ENCODE data around the gene NPLOC4. TPM values are rescaled to one million over a fixed set of nuclear protein-coding genes. Genes with fewer than 3 reads are reported as not detected.

The NPLOC4 gene
- total and polyA plus RNA-seq, 2 donors (not counting 1 experiment from before 2014, with no cell fraction given): 70.2 to 101 TPM

- WGBS (ENCODE audit: insufficient coverage): under 1% methylated on average over 82 of the region's 85 CpGs
- H3K27ac Mint-ChIP-seq: peak within 1 kb of the TSS; percentile 93
Measured at GRCh38 chr17:81552244-81553017, 84.5 kb downstream of the NPLOC4 start, which contains the start of gene FAAP100. Gene FAAP100, minus strand, starts transcription at chr17:81552353. Its CDS starts 23 bp downstream, at chr17:81552330.

More at GRCh38 chr17:81552244-81553017, 84.5 kb downstream of the NPLOC4 start, which contains the start of gene FAAP100:
- H3K4me2 ChIP-seq (replicated peaks; ENCODE audit: low read depth, low read length, poor library complexity, severe bottlenecking): peak within 1 kb of the TSS; percentile 97
- H3K79me2 ChIP-seq (ENCODE audit: control insufficient read depth, insufficient read depth, low read length): peaks cover 43% of the 10 kb centered on the region
- no peak for TF ChIP-seq CTCF (IDR thresholded peaks at IDR 0.05)
- TF ChIP-seq EZH2 (IDR thresholded peaks at IDR 0.05; ENCODE audit: borderline replicate concordance, insufficient read depth, low read depth, low read length, poor library complexity, severe bottlenecking): no peak
- intact Hi-C loops (cut with micrococcal nuclease): loop anchor here (1.0 to 5.0 kb wide), 8 partner anchors 9 to 329 kb away; partner anchors contain the start of genes CCDC137 and OXLD1
- Mint-ChIP-seq H3K4me1 (peaks cover 31% of the 10 kb centered on the region), H3K4me3 (peak within 1 kb of the TSS; percentile 92), H3K9me3 (ENCODE audit: insufficient read depth) (no peaks in the 10 kb centered on the region), H3K27me3 (no peaks in the 10 kb centered on the region)
- ChIA-PET CTCF (interaction anchor here (0.6 to 3.7 kb wide), 12 partner anchors 11 to 317 kb away, joined by 3 to 25 read pairs (median 4); partner anchors contain the start of gene ACTG1), POLR2A (interaction anchor here (0.6 to 3.3 kb wide), 13 partner anchors 10 to 642 kb away, joined by 3 to 33 read pairs (median 4); partner anchors contain the start of genes ACTG1, ARL16, CEP131 and HGS)
- peak within 1 kb of the TSS; percentile 66 to 86 for H3K27ac ChIP-seq (ENCODE audit: low read length in 2 of 2)
- H3K9me3 ChIP-seq (ENCODE audit: control extremely low read depth in 1 of 3, control insufficient read depth in 2 of 3, insufficient read depth in 1 of 3, low read length in 2 of 3): no peaks in the 10 kb centered on the region
- peak within 1 kb of the TSS; percentile 94 for H2AFZ ChIP-seq (ENCODE audit: insufficient read depth, low read depth, low read length, poor library complexity, severe bottlenecking)
- peaks cover 0 to 32% of the 10 kb centered on the region in 2 experiments for H3K36me3 ChIP-seq (replicated peaks in 1 of 2; ENCODE audit: control extremely low read depth in 1 of 2, control insufficient read depth in 1 of 2, extremely low read depth in 1 of 2, insufficient read depth in 2 of 2, low read length in 1 of 2)
- peaks cover 18 to 23% of the 10 kb centered on the region in 2 donors for H3K4me1 ChIP-seq (ENCODE audit: control insufficient read depth in 2 of 2, insufficient read depth in 2 of 2, low read length in 2 of 2)
- DNase-seq (peak; percentile 91), ATAC-seq (ENCODE audit: low read depth) (peak; percentile 65)
- no peaks in the 10 kb centered on the region for H3K27me3 ChIP-seq (replicated peaks in 1 of 4; ENCODE audit: control extremely low read depth in 1 of 4, control insufficient read depth in 3 of 4, insufficient read depth in 4 of 4, low read length in 3 of 4)
- H4K20me1 ChIP-seq (ENCODE audit: control insufficient read depth, insufficient read depth, low read length, poor library complexity, severe bottlenecking): peaks cover 38% of the 10 kb centered on the region
- peak within 1 kb of the TSS; percentile 63 to 97 (median 91) for H3K4me3 ChIP-seq (ENCODE audit: control extremely low read depth in 1 of 5, extremely low read depth in 1 of 5, insufficient read depth in 1 of 5, low read depth in 2 of 5, low read length in 4 of 5)
- H3K9ac ChIP-seq (ENCODE audit: low read length): peak within 1 kb of the TSS; percentile 93
